ENCODE results near the gene NAA60. TPM values are rescaled to one million over a fixed set of nuclear protein-coding genes. Genes with fewer than 3 reads are reported as not detected.

Gene NAA60
- total and polyA plus RNA-seq, 12 donors: 32.1 to 57.5 (median 37.7) TPM

- Histone ChIP-seq H3K27me3 (no peaks in the 10 kb centered on the region), H3K27ac (peak overlapping the region in 5 of 10 donors; percentile 27 to 99 (median 97)), H3K36me3 (peaks cover 0 to 9% (median 2%) of the 10 kb centered on the region in 9 donors), H3K9me3 (no peaks in the 10 kb centered on the region), H3K4me3 (no peak overlapping the region), H3K4me1 (peaks cover 46 to 91% (median 80%) of the 10 kb centered on the region in 9 donors)
- WGBS, 2 donors: 51 to 58% methylated on average over 8 of the region's 8 CpGs
- intact Hi-C loops (cut with DNase I): no loop called here
- peak in 1 of 9 donors; percentile 13 for TF ChIP-seq CTCF (IDR thresholded peaks at IDR 0.05)
- DNase-seq (no peak), ATAC-seq (no peak)
Measured at GRCh38 chr16:3461151-3461550, 17.7 kb downstream of the NAA60 start.

DNA sequence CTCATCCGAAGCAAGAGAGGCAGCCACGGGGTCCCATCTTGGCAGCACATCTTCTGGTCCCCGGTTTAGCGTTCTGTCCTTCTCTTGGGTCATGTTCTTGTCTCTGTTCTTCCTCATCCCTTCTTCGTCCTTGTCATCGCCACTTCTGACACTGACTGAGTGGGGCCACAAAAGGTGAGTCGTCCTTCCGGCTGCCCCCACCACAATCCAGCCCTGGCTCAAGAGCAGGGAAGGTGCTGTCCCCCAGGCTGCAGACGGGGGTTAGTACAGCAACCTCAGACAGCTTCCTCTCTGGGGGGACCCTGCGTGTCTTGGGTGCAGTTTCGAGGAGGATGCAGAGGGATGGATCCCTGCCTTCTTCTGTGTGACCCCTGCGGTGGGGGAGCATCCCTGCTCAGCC is 21.8 kb downstream of the NAA60 start:
- WGBS, 2 donors: 74 to 76% methylated on average over 12 of the region's 12 CpGs
- Histone ChIP-seq H3K36me3 (peaks cover 0 to 24% (median 3%) of the 10 kb centered on the region in 9 donors), H3K9me3 (no peaks in the 10 kb centered on the region), H3K4me1 (peaks cover 42 to 100% (median 82%) of the 10 kb centered on the region in 9 donors), H3K4me3 (no peak overlapping the region), H3K27me3 (no peaks in the 10 kb centered on the region), H3K27ac (no peak overlapping the region)
- ATAC-seq (no peak), DNase-seq (no peak)
- no peak for TF ChIP-seq CTCF (IDR thresholded peaks at IDR 0.05)
- intact Hi-C loops (cut with DNase I): no loop called here

GRCh38 chr16:3465911-3466584 is 22.6 kb downstream of the NAA60 start:
- H3K4me3 ChIP-seq: no peak overlapping the region
- H3K9me3 ChIP-seq: no peaks in the 10 kb centered on the region
- H3K27me3 ChIP-seq: no peaks in the 10 kb centered on the region
- intact Hi-C loops (cut with DNase I): no loop called here
- peak in 1 of 8 donors; percentile 28 for ATAC-seq
- no peak for DNase-seq
- WGBS, 2 donors: 77 to 78% methylated on average over 21 of the region's 21 CpGs
- peaks cover 35 to 100% (median 78%) of the 10 kb centered on the region in 9 donors for H3K4me1 ChIP-seq
- peak overlapping the region in 2 of 10 donors; percentile 1 to 32 for H3K27ac ChIP-seq
- no peak for TF ChIP-seq CTCF (IDR thresholded peaks at IDR 0.05)
- H3K36me3 ChIP-seq: peaks cover 0 to 24% (median 3%) of the 10 kb centered on the region in 9 donors

- peaks cover 0 to 34% (median 3%) of the 10 kb centered on the region in 9 donors for H3K36me3 ChIP-seq
- no peaks in the 10 kb centered on the region for H3K27me3 ChIP-seq
- peak in 5 of 8 donors; percentile 29 to 68 (median 56) for ATAC-seq
- peak overlapping the region in 1 of 10 donors; percentile 1 for H3K27ac ChIP-seq
- intact Hi-C loops (cut with DNase I): no loop called here
- no peaks in the 10 kb centered on the region for H3K9me3 ChIP-seq
- no peak for TF ChIP-seq CTCF (IDR thresholded peaks at IDR 0.05)
- no peak overlapping the region for H3K4me3 ChIP-seq
- no peak for DNase-seq
- 71 to 78% methylated on average over 8 of the region's 8 CpGs for WGBS, 2 donors
- peaks cover 26 to 99% (median 72%) of the 10 kb centered on the region in 9 donors for H3K4me1 ChIP-seq
Measured at GRCh38 chr16:3467182-3467581, 23.7 kb downstream of the NAA60 start.
